AG09319 (cell line): ENCODE data around the gene QTRT2.

Experiments
- DNase-seq: peaks from one replicate; pipeline ENCODE4 v3.0.0-alpha.2; 2010; ENCODE audit warnings: low read depth; ENCODE audit errors: extremely low read depth
- TF ChIP-seq, protein P1 (sequence below): IDR thresholded peaks from 2 replicates; pipeline ENCODE4 v1.5.1; 2011; ENCODE audit warnings: low read depth, mild to moderate bottlenecking, inconsistent platforms, low read length, moderate library complexity

Gene QTRT2

GRCh38 chr3:114103858-114104257 lies 47.3 kb downstream of the QTRT2 start:
- TF ChIP-seq, protein P1, sequence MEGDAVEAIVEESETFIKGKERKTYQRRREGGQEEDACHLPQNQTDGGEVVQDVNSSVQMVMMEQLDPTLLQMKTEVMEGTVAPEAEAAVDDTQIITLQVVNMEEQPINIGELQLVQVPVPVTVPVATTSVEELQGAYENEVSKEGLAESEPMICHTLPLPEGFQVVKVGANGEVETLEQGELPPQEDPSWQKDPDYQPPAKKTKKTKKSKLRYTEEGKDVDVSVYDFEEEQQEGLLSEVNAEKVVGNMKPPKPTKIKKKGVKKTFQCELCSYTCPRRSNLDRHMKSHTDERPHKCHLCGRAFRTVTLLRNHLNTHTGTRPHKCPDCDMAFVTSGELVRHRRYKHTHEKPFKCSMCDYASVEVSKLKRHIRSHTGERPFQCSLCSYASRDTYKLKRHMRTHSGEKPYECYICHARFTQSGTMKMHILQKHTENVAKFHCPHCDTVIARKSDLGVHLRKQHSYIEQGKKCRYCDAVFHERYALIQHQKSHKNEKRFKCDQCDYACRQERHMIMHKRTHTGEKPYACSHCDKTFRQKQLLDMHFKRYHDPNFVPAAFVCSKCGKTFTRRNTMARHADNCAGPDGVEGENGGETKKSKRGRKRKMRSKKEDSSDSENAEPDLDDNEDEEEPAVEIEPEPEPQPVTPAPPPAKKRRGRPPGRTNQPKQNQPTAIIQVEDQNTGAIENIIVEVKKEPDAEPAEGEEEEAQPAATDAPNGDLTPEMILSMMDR, result no peak
- DNase-seq, result no peak

DNA sequence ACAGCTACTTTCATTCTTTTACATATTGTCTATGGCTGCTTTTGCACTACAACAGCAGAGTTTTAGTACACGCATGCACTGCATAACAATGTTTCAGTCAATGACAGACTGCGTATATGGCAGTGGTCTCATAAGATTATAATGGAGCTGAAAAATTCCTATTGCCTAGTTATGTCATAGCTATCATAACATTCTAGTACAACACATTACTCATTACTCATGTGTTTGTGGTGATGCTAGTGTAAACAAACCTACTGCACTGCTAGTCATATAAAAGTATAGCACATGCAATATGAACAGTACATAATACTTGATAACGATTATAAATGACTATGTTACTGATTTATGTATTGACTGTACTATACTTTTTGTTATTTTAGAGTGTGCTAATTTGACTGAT lies 47.9 kb downstream of the QTRT2 start:
- TF ChIP-seq, protein P1, result no peak
- no peak for DNase-seq

DNA sequence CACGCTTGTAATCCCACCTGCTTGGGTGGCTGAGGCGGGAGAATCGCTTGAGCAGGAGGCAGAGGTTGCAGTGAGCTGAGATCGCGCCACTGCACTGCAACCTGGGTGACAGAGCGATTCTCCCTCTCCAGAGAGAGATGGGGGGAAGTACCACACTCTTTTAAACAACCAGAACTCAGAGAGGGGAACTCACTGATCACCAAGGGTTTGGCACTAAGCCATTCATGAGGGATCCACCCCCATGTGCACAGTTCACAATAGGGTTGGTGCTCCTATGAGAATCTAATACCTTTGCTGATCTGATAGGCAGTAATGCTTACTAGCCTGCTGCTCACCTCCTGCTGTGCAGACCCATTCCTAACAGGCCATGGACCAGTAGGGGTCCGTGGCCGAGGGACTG lies 51.6 kb downstream of the QTRT2 start:
- DNase-seq, result no peak
- TF ChIP-seq, protein P1, result no peak

GRCh38 chr3:114110439-114110838 lies 53.9 kb downstream of the QTRT2 start:
- no peak for DNase-seq
- TF ChIP-seq, protein P1, result no peak

GRCh38 chr3:114111060-114111770 lies 54.7 kb downstream of the QTRT2 start:
- no peak for DNase-seq
- TF ChIP-seq, protein P1, result no peak

DNA sequence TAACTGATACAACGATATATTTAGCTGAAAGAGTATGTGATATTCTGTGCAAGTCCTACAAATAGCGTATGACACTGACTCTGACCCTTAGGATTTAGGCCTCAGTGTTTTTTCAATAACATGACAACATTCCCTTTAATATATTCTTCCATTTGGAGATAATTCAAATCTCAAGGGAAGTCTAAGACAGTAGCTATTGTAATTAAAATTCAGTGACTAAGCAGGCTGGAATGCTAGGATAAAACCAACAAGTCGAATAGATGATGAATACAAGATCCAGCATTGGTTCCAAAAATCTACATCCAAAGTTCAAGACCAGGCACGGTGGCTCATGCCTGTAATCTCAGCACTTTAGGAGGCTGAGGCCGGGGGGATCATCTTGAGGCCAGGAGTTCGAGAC lies 56.2 kb downstream of the QTRT2 start:
- TF ChIP-seq, protein P1, result no peak
- no peak for DNase-seq

- TF ChIP-seq, protein P1, result no peak
- no peak for DNase-seq
Observed at GRCh38 chr3:114114719-114115118, 58.2 kb downstream of the QTRT2 start.
